Activated CD4-positive, alpha-beta T cell treated with anti-CD3 and anti-CD28 coated beads, Interleukin-2, amount 50 U/mL, for 48 hours (primary cell): ENCODE measurements around the gene RNF150.
"Not testable (repeated sequence)": the region's sequence is repeated elsewhere in the genome, so short reads cannot be mapped to it uniquely, and the experiment has no call there.

Source experiments
- DNase-seq, 2 experiments: peaks; one replicate each; pipeline ENCODE4 v3.0.0-alpha.2; 2020

The RNF150 gene

GRCh38 chr4:140810591-140811169 is 322.6 kb downstream of the RNF150 start:
- DNase-seq: not testable (repeated sequence)
